HG03139 (cell line): ENCODE data around the gene C19orf44.
"Not testable (repeated sequence)": the region's sequence is repeated elsewhere in the genome, so short reads cannot be mapped to it uniquely, and the experiment has no call there.

ENCODE experiments used
- ATAC-seq: cut with Tn5 transposase; IDR thresholded peaks from one replicate; pipeline ENCODE4 v1.9.1; 2021; ENCODE audit not compliant: unreplicated experiment

The C19orf44 gene

DNA sequence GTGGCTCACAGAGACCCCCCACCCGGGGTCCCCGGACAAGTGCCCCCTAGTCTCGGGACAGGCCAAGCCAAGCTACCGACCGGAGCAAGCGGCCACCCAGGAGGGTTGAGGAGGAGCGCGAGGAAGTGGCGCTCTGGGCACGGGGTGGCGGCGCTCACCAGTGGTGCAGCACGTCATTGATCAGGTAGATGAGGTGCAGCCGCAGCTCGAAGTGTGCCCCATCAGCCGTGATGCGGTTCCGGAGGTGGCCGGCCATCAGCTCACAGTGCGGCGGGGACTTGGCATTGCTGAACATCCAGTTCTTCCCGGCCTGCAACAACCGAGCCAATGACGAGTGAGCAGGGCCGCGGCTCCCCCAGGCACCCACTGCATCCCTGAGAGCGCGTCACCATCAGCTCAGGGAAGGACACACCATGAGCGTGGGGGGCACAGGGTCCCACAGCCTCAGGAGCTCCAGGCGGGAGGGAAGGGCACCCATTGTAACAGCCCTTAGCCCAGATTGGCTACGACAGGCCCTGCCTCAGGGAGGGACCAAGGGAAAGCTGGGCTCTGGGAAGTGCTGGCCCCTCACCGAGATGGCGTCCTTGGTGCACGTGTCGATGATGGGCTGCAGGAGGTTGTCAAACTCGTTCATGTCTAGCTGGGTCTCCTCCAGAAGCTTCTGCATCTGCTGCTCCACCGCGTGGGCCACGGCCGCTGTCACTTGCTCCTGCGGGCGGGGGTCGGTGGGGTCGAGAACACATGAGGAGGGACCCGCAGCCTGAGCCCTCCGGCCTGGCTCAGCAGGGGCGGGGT, 36.4 kb downstream of the C19orf44 start:
- ATAC-seq, result no peak

DNA sequence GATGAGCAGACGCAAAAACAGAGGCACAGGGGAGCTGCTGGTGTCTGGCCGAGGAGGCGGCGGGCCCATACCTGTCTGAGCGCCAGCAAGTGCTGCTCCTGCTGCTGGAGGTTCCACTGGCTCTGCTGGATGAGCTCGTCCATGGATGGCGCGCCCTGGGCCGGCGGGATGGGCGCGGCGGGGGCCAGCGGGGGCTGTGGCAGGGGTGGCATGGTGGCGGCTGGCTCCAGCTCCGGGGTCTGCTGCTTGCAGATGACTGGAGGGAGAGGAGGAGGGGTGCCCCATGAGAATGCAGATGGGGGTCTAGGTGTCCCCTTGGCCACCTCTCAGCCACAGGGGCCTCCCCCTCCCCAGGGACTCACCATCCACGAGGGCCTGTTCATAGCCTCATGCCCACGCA, 39.2 kb downstream of the C19orf44 start:
- ATAC-seq, result no peak

DNA sequence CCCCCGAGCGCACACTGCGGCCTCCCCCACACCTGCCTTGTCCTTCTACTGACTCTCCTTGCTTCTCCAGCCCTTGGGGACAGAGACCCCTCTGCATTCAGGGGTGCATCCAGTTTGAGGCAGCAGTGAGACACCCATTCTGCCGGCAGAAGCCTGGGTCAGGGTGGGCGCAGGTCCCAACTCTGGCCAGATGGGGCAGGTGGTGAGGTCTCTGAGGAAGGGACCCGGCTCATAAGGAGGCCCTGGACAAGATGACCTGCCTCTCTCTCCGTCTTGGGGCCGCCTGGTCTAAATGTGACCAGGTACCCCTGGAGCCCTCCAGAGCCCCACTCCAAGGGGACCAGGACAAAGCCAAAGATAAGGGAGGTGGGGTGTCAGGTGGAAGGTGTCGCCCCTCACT, 39.9 kb downstream of the C19orf44 start:
- no peak for ATAC-seq

DNA sequence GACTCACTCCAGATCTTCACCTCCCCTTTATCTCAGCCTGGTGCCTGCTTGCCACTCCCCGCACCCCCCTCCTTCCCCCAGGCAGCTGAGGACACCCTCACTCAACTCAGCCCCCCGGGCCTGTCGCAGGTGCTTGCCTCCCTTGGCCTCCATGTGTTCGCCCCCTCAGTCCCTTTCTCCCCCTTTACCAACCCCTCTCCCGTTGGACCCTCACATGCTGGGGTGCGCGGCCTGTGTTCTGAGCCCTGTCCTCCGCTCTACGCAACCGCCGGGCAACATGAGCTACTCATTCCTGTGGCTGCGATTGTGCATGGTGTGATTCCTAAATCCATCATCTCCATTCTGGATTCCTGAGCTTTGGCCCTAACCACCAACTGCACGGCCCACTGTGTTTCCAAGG, 40.9 kb downstream of the C19orf44 start:
- ATAC-seq, result no peak

DNA sequence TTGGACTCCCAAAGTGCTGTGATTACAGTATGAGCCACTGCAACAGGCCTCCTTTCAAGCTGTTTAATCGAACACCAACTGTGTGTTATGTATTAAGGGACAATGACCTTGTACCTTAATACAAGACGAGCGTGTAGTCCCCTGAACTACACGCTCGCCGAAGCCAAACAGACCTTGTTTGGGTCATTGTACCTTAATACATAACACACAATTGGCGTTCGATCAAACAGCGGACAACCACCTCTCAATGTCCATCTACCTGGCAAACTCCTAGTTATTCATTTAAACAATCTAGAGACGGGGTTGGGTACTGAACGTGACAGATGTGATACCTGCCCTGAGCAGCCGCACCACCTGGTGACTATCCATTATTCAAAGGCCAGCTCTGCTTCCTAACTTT, 44.8 kb downstream of the C19orf44 start:
- no peak for ATAC-seq

DNA sequence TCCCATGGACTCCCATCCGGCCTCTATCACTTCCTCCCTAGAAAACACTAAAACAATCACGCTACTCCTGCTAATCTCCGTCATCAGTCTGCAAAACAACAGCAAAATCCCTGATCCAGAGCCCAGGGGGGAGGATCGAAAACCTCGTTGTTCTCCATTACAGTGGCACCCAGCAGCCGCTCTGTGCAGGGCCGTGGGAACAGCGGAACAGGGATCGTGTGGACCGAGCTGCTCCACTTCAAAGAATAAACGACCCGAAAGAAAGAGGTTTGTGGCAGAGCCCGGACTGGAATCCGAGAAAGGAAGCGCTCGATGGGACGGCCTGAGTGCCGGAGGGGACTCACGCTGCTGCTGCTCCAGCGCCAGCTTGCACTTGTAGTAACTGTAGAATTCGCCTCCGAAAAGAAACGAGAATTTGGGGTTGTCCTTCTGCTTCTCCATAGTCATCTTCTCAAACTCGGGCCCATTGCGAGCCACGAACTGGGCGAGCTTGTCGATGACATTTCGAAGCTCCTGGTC, 45.4 kb downstream of the C19orf44 start:
- peak; percentile 4 for ATAC-seq

DNA sequence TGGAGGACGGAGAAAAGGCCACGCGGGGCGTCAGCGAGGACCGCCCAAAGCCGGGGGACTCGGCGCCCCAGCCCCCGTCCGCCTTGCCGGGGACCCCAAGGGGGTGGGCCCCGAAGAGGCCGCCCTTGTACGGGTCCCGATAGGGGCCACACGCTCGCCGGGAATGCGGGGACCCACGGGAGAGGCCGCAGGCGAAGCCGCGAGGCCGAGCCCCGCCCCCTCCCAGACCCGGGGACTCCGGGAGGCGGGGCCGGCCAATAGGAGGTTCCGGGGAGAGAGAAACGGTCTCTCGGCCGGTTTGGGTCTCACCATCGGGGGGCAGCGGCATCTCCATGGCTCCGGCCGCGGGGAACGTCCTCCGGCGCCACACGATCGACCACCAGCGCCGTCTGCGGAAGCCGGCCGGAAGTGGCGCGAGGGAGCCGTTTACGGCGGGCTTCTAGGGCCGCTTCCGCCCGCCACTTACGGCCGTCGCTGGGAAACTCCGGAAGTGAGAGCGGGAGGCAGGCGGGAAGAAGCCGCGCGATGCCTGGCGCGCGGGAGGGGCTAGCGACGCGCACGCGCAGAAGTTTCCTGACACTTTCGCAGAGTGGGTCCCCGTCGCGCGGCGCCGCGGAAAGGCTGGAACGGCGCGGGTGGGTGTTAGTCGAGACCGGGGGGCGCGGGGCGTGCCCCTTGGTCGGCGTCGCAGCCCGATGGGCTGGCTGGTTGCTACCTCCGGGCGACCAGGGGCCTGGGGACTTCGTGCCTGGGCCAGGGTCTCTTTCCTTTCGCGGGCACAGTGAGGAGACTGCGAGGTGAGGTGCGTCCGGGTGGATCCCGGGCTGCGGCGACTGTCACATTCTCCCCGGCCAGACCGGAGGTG, 46.1 kb downstream of the C19orf44 start, which contains the start of gene CHERP:
CHERP (minus strand) TSS at position 393 of the 865 bp plus-strand sequence; CDS start at position 334, 59 bp downstream.
- peak; percentile 60 for ATAC-seq

DNA sequence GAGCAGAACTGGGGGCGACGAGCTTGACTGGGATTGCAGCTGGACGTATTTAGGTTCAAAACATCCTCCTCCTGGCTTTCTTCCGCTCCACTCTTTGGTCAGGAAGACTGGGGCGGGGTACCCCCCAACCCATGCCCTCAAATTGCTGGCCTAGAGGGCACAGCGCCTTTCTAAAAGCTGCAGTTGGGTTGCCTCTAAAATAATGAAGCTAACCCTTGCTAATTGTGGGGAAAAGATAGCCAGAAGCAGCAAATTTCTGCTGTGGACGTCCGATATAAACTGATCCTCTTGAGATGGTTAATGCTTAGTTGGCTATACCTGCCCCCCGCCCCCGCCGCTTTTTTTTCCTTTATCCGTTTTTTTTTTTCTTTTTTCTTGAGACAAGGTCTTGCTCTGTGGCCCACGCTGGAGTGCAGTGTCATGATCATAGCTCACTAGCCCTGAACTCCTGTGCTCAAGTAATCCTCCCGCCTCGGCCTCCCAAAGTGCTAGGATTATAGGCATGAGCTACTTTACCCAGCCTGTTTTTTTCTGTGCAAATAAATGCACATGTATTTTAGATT, 46.8 kb downstream of the C19orf44 start:
- no peak for ATAC-seq

DNA sequence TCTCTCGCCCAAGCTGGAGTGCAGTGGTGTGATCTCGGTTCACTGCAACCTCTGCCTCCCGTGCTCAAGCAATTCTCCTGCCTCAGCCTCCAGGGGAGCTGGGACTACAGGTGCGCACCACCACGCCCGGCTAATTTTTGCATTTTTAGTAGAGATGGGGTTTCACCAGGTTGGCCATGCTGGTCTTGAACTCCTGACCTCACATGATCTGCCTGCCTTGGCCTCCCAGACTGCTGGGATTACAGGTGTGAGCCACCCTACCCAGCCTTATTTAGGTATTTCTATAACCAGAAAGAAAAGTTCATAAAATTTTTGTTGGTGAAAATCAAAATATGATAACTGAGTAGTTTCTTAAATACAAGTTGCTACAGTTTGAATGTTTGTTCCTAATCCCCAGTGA, 47.5 kb downstream of the C19orf44 start:
- not testable (repeated sequence) for ATAC-seq

DNA sequence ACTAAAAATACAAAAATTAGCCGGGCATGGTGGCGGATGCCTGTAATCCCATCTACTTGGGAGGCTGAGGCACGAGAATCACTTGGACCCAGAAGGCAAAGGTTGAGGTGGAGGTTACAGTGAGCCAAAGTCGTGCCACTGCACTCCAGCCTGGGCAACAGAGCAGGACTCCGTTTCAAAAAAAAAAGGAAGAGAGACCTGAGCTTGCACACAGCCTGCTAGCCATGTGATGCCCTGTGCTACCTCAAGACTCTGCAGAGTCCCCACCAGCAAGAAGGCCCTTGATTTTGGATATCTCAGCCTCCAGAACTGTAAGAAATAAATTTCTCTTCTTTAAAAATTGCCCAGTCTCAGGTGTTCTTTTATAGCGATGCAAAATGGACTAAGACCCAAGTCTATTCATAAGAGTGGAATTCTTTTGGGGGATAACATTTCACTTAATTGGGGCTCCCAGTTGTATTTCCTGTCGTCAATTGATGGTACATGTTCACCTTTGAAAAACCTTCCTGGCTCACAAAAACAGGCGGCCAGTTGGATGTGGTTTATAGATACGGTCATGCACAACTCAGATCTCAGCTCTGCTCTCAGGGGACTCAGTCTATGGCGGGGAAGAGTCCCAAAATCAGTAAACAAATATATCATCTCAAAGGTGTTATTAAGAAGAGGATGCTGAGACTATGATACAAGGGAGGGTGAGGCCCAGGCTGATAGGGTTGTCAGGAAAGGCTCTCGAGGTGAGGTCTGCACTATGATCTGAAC, 48.5 kb downstream of the C19orf44 start:
- ATAC-seq, result no peak

DNA sequence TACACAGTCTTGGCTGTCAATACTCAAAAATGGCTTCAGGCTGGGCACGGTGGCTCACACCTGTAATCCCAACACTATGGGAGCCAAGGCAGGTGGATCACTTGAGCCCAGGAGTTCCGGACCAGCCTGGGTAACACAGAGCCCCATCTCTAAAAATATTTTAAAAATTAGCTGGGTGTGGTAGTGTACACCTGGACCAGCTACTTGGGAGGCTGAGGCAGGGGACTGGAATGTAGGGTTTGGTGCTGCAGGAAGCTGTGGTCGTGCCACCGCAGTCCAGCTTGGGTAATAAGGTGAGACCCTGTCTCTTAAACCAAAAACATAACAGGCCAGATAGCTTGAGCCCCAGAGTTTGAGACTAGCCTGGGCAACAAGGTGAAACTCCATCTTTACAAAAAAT, 52.8 kb downstream of the C19orf44 start:
- no peak for ATAC-seq

DNA sequence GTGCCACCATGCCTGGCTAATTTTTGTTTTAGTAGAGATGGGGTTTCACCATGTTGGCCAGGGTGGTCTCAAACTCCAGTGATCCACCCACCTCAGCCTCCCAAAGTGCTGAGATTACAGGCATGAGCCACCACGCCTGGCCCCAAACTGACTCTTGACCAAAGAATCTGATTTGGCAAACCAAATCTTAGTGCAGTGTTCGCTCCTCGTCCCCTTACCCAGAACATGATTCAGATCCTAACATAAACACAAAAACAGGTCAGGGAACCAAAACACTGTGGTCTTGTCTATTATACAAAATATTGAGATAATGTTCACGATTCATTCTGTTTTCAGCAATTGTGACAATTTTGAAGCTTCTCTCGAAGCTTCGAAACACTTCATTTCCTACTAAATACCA, 55.7 kb downstream of the C19orf44 start:
- ATAC-seq, result not testable (repeated sequence)

DNA sequence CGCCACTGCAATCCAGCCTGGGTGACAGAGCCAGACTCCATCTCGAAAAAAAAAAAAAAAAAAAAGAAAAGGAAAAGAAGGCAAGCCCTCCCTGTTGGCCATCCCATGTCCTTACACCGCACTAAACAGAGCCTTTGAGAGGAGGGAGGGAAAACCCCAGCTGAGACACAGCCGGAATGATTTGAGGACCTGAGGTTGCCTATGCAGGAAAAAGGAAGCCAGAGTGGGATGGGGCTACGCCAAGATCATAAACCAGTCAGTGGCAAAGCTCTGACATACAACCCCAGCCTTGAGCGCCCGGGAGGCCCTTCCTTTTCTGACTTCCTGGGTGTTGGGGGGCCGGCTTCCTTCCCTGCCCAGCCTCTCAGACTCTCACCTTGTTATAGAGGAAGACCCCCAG, 58.6 kb downstream of the C19orf44 start:
- ATAC-seq, result no peak

DNA sequence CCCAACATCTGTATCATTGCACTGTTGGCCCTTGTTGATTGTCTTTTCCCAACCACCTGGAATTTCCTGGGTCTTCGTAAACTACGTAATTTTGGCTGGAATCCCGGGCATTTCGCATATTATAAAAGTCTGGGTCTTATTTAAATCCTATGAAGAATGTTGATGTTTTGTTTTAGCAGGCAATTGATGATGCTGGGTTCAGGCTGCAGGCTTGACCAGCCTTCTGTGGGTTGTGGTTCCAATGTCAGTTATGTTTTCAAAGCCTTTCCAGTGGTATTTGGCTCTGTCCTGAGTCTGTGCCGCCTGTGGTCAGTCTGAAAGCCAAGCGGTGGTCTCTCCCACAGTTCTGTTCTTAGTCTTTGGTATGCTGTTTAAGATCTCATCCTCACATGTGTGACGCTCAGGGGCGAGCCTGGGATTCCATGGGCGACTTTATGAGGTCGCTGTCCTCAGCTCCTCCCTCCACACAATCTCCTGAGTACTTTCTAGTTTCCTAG, 63.6 kb downstream of the C19orf44 start:
- ATAC-seq, result no peak

DNA sequence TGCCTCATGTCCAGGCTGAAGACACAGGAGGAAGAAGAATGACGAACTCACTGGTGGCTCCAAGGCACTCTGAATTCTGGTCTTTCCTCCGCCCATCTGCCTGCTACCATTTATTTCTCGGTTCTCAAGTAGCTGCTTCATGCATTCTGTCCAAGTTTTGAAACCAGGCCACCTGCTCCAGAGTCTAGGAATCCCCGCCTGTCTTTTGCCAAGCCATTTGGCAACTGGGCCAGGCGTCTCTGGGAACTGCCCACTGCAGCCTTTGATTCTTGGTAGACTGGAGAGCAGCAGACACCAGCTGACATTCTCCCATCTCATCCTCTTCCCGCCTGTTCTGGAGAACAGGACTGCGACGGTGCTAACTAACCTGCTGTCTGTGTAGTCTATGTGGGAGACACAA, 65.2 kb downstream of the C19orf44 start:
- no peak for ATAC-seq

DNA sequence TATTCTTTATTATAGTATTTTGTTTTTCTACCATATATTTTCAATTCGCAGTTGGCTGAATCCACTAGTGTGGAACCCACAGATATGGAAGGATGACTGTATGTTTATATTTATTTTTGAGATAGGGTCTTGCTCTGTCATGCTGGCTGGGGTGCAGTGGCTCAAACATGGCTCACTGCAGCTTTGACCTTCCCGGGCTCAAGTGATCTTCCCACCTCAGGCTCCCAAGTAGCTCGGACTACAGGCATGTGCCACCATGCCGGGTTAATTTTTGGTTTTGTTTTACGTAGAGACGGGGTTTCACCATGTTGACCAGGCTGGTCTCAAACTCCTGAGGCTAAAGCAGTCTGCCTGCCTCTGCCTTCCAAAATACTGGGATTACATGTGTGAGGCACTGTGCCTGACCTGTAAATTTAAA, 66.4 kb downstream of the C19orf44 start:
- ATAC-seq, result no peak

DNA sequence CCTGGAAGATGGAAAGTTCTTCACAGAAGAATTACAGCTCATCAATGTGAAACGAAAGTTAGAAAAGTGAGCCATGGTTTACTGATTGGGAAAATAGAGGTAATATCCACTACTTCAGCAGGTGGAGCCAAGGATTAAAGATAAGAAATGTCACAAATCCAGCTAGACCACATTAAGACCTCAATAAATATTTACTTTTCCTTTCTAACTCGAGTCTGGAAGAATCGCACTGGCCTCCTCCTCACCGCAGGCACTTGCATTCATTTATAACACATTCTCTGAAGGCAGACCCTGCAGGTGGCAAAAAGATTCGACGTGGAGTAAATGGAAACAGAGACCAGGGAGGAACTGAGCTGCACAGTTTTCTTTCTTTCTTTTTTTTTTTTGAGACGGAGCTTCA, 68.6 kb downstream of the C19orf44 start:
- ATAC-seq, result no peak

DNA sequence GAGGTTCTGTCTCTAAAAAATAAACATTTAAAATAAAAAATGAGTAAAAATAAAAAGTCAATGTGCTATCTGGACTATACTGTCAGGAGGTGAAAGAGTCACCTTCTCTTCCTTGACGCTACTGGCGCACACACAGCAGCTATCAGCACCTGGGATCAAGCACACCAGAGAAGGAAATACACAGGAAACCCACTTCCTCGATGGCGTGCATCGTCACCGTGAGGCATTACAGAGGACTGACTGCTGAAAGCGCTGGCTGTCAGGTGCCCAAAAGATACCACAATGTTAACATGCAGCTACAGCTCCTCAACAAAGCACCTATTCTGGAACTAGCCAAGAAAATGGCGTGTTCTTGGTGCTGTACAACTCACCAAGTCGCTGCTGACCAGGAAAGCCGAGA, 70.0 kb downstream of the C19orf44 start:
- ATAC-seq, result no peak

DNA sequence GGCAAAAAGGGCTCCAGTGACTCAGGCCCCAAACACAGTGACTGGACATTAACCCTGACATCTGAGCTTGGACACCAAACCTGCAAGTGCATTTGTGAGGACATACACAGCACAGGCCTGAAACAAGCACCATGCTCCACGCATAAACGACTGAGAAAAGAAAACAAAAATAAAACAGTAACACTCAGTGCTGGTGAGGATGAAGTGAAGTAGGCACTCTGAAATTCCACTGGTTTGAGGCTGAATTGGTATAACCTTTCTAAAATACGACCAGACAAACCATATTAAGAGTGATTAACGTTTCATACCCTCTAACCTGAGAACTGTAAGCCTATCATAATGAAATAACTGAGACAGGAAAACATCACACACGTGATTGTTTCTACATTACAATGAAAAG, 70.5 kb downstream of the C19orf44 start:
- no peak for ATAC-seq

DNA sequence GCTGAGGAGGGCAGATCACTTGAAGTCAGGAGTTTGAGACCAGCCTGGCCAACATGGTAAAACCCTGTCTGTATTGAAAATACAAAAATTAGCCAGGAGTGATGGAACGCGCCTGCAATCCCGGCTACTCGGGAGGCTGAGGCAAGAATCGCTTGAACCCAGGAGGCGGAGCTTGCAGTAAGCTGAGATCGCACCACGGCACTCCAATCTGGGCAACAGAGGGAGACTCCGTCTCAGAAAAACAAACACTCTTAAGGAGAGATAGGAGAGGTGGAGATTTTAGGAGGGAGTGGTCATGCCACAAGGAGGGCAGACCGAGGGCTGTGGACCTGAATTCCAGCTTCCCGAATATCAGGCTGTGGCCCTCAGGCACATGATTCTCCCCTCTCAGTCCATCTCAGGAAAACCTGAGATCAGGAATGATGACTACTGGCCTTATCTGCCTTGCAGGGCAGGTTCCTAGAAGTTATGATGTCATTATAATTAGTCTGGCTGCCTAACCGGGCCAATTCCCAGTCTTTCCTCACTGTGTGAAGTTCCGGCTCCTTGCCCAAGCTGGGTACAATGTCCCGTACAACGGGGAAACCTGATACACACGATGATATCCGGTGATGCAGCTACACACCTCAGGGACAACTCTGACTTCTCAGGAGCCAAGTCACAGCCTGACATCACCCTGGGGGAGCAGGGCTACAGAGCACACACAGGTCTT, 73.6 kb downstream of the C19orf44 start:
- ATAC-seq, result no peak
